ENCODE measurements around the gene MCOLN2. TPM values are rescaled to one million over a fixed set of nuclear protein-coding genes. Genes with fewer than 3 reads are reported as not detected.

Gene MCOLN2
- total and polyA plus RNA-seq, 9 donors = 0.06 to 0.46 (median 0.18) TPM

- WGBS (ENCODE audit: insufficient coverage) = 60% methylated on average over 1 of the region's 1 CpG
- DNase-seq = no peak
- H3K36me3 ChIP-seq (ENCODE audit: control insufficient read depth, insufficient read depth, low read length) = no peaks in the 10 kb centered on the region
These were observed 29.2 kb downstream of the MCOLN2 start for GRCh38 chr1:84967666-84968065.

DNA sequence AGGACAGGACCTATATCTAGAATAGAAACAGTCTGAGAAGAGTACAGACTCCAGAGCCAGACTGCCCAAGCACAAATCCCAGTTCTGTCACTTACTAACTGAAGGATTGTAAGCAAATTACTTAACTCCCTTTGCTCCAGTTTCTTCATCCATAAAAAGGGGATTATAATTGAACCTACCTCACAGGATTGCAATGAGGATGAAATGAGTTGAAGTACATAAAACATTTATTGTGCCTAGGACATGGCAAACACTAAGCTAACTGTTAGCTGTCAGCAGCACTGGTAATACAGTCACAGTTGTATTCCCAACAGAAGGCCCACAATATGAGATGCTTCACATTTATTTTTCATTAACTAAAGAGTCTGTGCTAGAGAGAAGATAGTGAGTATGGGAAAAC is 33.9 kb downstream of the MCOLN2 start:
- no peaks in the 10 kb centered on the region for H3K27me3 ChIP-seq (ENCODE audit: control insufficient read depth, insufficient read depth, low read length)
- DNase-seq = no peak
- no peaks in the 10 kb centered on the region for H3K4me1 ChIP-seq (ENCODE audit: control insufficient read depth, insufficient read depth, low read length)
- H3K4me3 ChIP-seq (ENCODE audit: low read length) = no peak overlapping the region
- H3K36me3 ChIP-seq (ENCODE audit: control insufficient read depth, insufficient read depth, low read length) = no peaks in the 10 kb centered on the region
- no peaks in the 10 kb centered on the region for H3K9me3 ChIP-seq (replicated peaks; ENCODE audit: control insufficient read depth, low read depth, low read length)
- no peak overlapping the region for H3K27ac ChIP-seq (ENCODE audit: low read length)

More at GRCh38 chr1:84967666-84968065, 29.2 kb downstream of the MCOLN2 start:
- Histone ChIP-seq H3K4me3 (ENCODE audit: low read length) (no peak overlapping the region), H3K4me1 (ENCODE audit: control insufficient read depth, insufficient read depth, low read length) (no peaks in the 10 kb centered on the region), H3K27me3 (ENCODE audit: control insufficient read depth, insufficient read depth, low read length) (no peaks in the 10 kb centered on the region), H3K27ac (ENCODE audit: low read length) (no peak overlapping the region), H3K9me3 (replicated peaks; ENCODE audit: control insufficient read depth, low read depth, low read length) (no peaks in the 10 kb centered on the region)

- H3K27ac ChIP-seq (ENCODE audit: low read length) = no peak overlapping the region
- H3K27me3 ChIP-seq (ENCODE audit: control insufficient read depth, insufficient read depth, low read length) = no peaks in the 10 kb centered on the region
- no peaks in the 10 kb centered on the region for H3K9me3 ChIP-seq (replicated peaks; ENCODE audit: control insufficient read depth, low read depth, low read length)
- H3K4me1 ChIP-seq (ENCODE audit: control insufficient read depth, insufficient read depth, low read length) = no peaks in the 10 kb centered on the region
- DNase-seq = no peak
- no peaks in the 10 kb centered on the region for H3K36me3 ChIP-seq (ENCODE audit: control insufficient read depth, insufficient read depth, low read length)
- no CpG with 5 or more reads among the region's 1 CpG for WGBS (ENCODE audit: insufficient coverage)
- no peak overlapping the region for H3K4me3 ChIP-seq (ENCODE audit: low read length)
These were observed 35.6 kb downstream of the MCOLN2 start for GRCh38 chr1:84961316-84961715.

- no CpG with 5 or more reads among the region's 1 CpG for WGBS (ENCODE audit: insufficient coverage)
- Histone ChIP-seq H3K9me3 (replicated peaks; ENCODE audit: control insufficient read depth, low read depth, low read length) (no peaks in the 10 kb centered on the region), H3K36me3 (ENCODE audit: control insufficient read depth, insufficient read depth, low read length) (no peaks in the 10 kb centered on the region), H3K27me3 (ENCODE audit: control insufficient read depth, insufficient read depth, low read length) (no peaks in the 10 kb centered on the region), H3K4me3 (ENCODE audit: low read length) (no peak overlapping the region), H3K27ac (ENCODE audit: low read length) (no peak overlapping the region), H3K4me1 (ENCODE audit: control insufficient read depth, insufficient read depth, low read length) (no peaks in the 10 kb centered on the region)
- no peak for DNase-seq
These were observed 36.5 kb downstream of the MCOLN2 start for GRCh38 chr1:84960371-84960770.

GRCh38 chr1:84959294-84959693 is 37.6 kb downstream of the MCOLN2 start:
- H3K27ac ChIP-seq (ENCODE audit: low read length) = no peak overlapping the region
- WGBS (ENCODE audit: insufficient coverage) = 84% methylated on average over 5 of the region's 5 CpGs
- DNase-seq = no peak
- no peaks in the 10 kb centered on the region for H3K27me3 ChIP-seq (ENCODE audit: control insufficient read depth, insufficient read depth, low read length)
- H3K4me1 ChIP-seq (ENCODE audit: control insufficient read depth, insufficient read depth, low read length) = no peaks in the 10 kb centered on the region
- no peaks in the 10 kb centered on the region for H3K9me3 ChIP-seq (replicated peaks; ENCODE audit: control insufficient read depth, low read depth, low read length)
- H3K36me3 ChIP-seq (ENCODE audit: control insufficient read depth, insufficient read depth, low read length) = no peaks in the 10 kb centered on the region
- no peak overlapping the region for H3K4me3 ChIP-seq (ENCODE audit: low read length)

GRCh38 chr1:84957966-84958365 is 38.9 kb downstream of the MCOLN2 start:
- Histone ChIP-seq H3K36me3 (ENCODE audit: control insufficient read depth, insufficient read depth, low read length) (no peaks in the 10 kb centered on the region), H3K27ac (ENCODE audit: low read length) (no peak overlapping the region), H3K4me1 (ENCODE audit: control insufficient read depth, insufficient read depth, low read length) (no peaks in the 10 kb centered on the region), H3K27me3 (ENCODE audit: control insufficient read depth, insufficient read depth, low read length) (no peaks in the 10 kb centered on the region), H3K9me3 (replicated peaks; ENCODE audit: control insufficient read depth, low read depth, low read length) (no peaks in the 10 kb centered on the region), H3K4me3 (ENCODE audit: low read length) (no peak overlapping the region)
- DNase-seq = no peak
- WGBS (ENCODE audit: insufficient coverage) = no CpG with 5 or more reads among the region's 1 CpG

- DNase-seq = no peak
- 71% methylated on average over 5 of the region's 6 CpGs for WGBS (ENCODE audit: insufficient coverage)
- H3K9me3 ChIP-seq (replicated peaks; ENCODE audit: control insufficient read depth, low read depth, low read length) = no peaks in the 10 kb centered on the region
- H3K36me3 ChIP-seq (ENCODE audit: control insufficient read depth, insufficient read depth, low read length) = no peaks in the 10 kb centered on the region
- H3K27me3 ChIP-seq (ENCODE audit: control insufficient read depth, insufficient read depth, low read length) = no peaks in the 10 kb centered on the region
- H3K4me1 ChIP-seq (ENCODE audit: control insufficient read depth, insufficient read depth, low read length) = no peaks in the 10 kb centered on the region
- H3K4me3 ChIP-seq (ENCODE audit: low read length) = no peak overlapping the region
- H3K27ac ChIP-seq (ENCODE audit: low read length) = no peak overlapping the region
These were observed 40.3 kb downstream of the MCOLN2 start for GRCh38 chr1:84956655-84957054.

DNA sequence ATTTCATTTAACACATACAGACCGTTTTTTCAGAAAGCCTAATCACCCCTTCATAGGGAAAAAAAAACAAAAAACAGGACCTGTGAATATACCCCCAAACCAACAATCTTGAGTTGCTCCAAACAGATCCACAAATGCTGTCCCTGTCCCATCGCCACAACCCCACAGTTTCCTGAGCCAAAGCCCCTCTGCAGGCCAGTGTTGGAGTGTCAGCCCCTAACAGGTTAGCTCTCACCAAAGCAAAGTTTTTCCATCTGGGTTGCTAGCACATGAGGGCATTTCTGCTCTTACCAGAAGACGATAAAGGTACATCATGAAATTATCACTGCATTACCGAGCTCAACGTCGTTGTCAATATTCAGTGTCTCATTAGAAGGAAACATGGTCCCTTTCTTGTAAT is 40.8 kb downstream of the MCOLN2 start:
- 81% methylated on average over 4 of the region's 6 CpGs for WGBS (ENCODE audit: insufficient coverage)
- H3K36me3 ChIP-seq (ENCODE audit: control insufficient read depth, insufficient read depth, low read length) = no peaks in the 10 kb centered on the region
- H3K4me3 ChIP-seq (ENCODE audit: low read length) = no peak overlapping the region
- no peaks in the 10 kb centered on the region for H3K4me1 ChIP-seq (ENCODE audit: control insufficient read depth, insufficient read depth, low read length)
- no peaks in the 10 kb centered on the region for H3K27me3 ChIP-seq (ENCODE audit: control insufficient read depth, insufficient read depth, low read length)
- H3K27ac ChIP-seq (ENCODE audit: low read length) = no peak overlapping the region
- no peak for DNase-seq
- no peaks in the 10 kb centered on the region for H3K9me3 ChIP-seq (replicated peaks; ENCODE audit: control insufficient read depth, low read depth, low read length)

DNA sequence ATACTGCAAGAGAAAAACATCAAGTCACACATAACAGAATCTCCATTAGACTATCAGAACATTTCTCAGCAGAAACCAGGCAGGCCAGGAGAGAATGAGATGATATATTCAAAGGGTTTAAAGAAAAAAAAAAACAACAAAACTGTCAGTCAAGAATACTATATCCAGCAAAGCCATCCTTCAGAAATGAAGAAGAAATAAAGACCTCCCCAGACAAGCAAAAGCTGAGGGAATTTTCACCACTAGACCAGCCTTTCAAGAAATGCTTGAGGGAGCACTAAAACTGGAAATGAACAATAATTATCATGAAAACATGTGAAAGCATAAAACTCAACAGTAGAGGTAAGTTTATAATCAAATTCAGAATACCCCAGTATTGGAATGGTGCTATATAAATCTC is 47.2 kb downstream of the MCOLN2 start:
- no peak for DNase-seq
- Histone ChIP-seq H3K36me3 (ENCODE audit: control insufficient read depth, insufficient read depth, low read length) (no peaks in the 10 kb centered on the region), H3K27me3 (ENCODE audit: control insufficient read depth, insufficient read depth, low read length) (no peaks in the 10 kb centered on the region), H3K27ac (ENCODE audit: low read length) (no peak overlapping the region), H3K4me1 (ENCODE audit: control insufficient read depth, insufficient read depth, low read length) (no peaks in the 10 kb centered on the region), H3K9me3 (replicated peaks; ENCODE audit: control insufficient read depth, low read depth, low read length) (no peaks in the 10 kb centered on the region), H3K4me3 (ENCODE audit: low read length) (no peak overlapping the region)

- Histone ChIP-seq H3K36me3 (ENCODE audit: control insufficient read depth, insufficient read depth, low read length) (no peaks in the 10 kb centered on the region), H3K4me3 (ENCODE audit: low read length) (no peak overlapping the region), H3K27ac (ENCODE audit: low read length) (no peak overlapping the region), H3K4me1 (ENCODE audit: control insufficient read depth, insufficient read depth, low read length) (no peaks in the 10 kb centered on the region), H3K27me3 (ENCODE audit: control insufficient read depth, insufficient read depth, low read length) (no peaks in the 10 kb centered on the region), H3K9me3 (replicated peaks; ENCODE audit: control insufficient read depth, low read depth, low read length) (no peaks in the 10 kb centered on the region)
- DNase-seq = no peak
- WGBS (ENCODE audit: insufficient coverage) = 70% methylated on average over 5 of the region's 5 CpGs
These were observed 49.1 kb downstream of the MCOLN2 start for GRCh38 chr1:84947536-84948410.

DNA sequence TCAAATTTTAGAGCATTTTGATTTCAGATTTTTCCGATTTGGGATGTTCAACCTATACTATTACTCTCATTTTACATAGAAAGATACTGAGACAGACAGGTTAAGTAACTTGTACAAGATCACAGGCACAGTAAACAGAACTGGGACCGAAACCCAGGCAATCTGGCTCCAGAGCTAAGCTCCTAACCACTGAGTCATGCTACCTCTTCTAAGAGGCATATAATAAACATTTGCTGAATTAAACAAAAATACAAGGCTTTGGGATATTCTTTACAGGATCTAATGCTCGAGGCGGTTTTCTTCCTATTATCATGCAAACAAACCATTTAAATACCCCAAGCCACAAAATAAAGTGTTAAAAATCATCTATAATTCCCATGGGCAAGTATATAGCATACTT is 50.3 kb downstream of the MCOLN2 start:
- H3K36me3 ChIP-seq (ENCODE audit: control insufficient read depth, insufficient read depth, low read length) = no peaks in the 10 kb centered on the region
- H3K4me1 ChIP-seq (ENCODE audit: control insufficient read depth, insufficient read depth, low read length) = no peaks in the 10 kb centered on the region
- no peak for DNase-seq
- no peak overlapping the region for H3K27ac ChIP-seq (ENCODE audit: low read length)
- no peak overlapping the region for H3K4me3 ChIP-seq (ENCODE audit: low read length)
- no CpG with 5 or more reads among the region's 4 CpGs for WGBS (ENCODE audit: insufficient coverage)
- H3K27me3 ChIP-seq (ENCODE audit: control insufficient read depth, insufficient read depth, low read length) = no peaks in the 10 kb centered on the region
- H3K9me3 ChIP-seq (replicated peaks; ENCODE audit: control insufficient read depth, low read depth, low read length) = no peaks in the 10 kb centered on the region
